H9 (cell line): ENCODE data around the gene ZNF792. TPM values are rescaled to one million over a fixed set of nuclear protein-coding genes. Genes with fewer than 3 reads are reported as not detected.

Experiments used
- DNase-seq: peaks from one replicate; pipeline ENCODE4 v3.0.0-alpha.2; 2017
- H2AFZ ChIP-seq: one replicate; pipeline ENCODE4 v1.6.1; 2013; ENCODE audit warnings: mild to moderate bottlenecking, low read length, control low read depth, moderate library complexity
- H2AK5ac ChIP-seq: 2 replicates; pipeline ENCODE4 v1.6.1; 2013; ENCODE audit warnings: low read length, control low read depth, mixed read lengths; ENCODE audit not compliant: insufficient read length
- H2BK120ac ChIP-seq: one replicate; pipeline ENCODE4 v1.6.1; 2013; ENCODE audit warnings: low read depth, mild to moderate bottlenecking, low read length, control low read depth, inconsistent platforms; ENCODE audit not compliant: poor library complexity, severe bottlenecking
- H2BK12ac ChIP-seq: 2 replicates; pipeline ENCODE4 v1.6.1; 2013; ENCODE audit warnings: low read length, control low read depth, mixed read lengths, low read depth; ENCODE audit not compliant: insufficient read length
- H2BK15ac ChIP-seq: 2 replicates; pipeline ENCODE4 v1.6.1; 2013; ENCODE audit warnings: low read depth, low read length, control low read depth
- H2BK20ac ChIP-seq: one replicate; pipeline ENCODE4 v1.6.1; 2013; ENCODE audit warnings: low read depth, mild to moderate bottlenecking, low read length, control low read depth, inconsistent platforms; ENCODE audit not compliant: poor library complexity, severe bottlenecking
- H2BK5ac ChIP-seq: 2 replicates; pipeline ENCODE4 v1.6.1; 2013; ENCODE audit warnings: low read length, control low read depth, mixed read lengths; ENCODE audit not compliant: insufficient read length
- H3K14ac ChIP-seq: 2 replicates; pipeline ENCODE4 v1.6.1; 2013; ENCODE audit warnings: low read length, control low read depth; ENCODE audit not compliant: insufficient read depth
- H3K18ac ChIP-seq: 2 replicates; pipeline ENCODE4 v1.6.1; 2013; ENCODE audit warnings: low read depth, mild to moderate bottlenecking, mixed read lengths, low read length, control low read depth; ENCODE audit not compliant: insufficient read length
- H3K23ac ChIP-seq: 2 replicates; pipeline ENCODE4 v1.6.1; 2013; ENCODE audit warnings: low read length, control low read depth, mixed read lengths, low read depth; ENCODE audit not compliant: insufficient read length
- H3K23me2 ChIP-seq: 2 replicates; pipeline ENCODE4 v1.6.1; 2013; ENCODE audit warnings: low read depth, mild to moderate bottlenecking, mixed read lengths, low read length, control low read depth; ENCODE audit not compliant: insufficient read length, poor library complexity, severe bottlenecking
- H3K27ac ChIP-seq: 2 replicates; pipeline ENCODE4 v1.5.1; 2013; ENCODE audit warnings: low read length, control low read depth, mixed read lengths, low read depth; ENCODE audit not compliant: insufficient read length
- H3K27me3 ChIP-seq: 2 replicates; pipeline ENCODE4 v1.6.1; 2013; ENCODE audit warnings: low read length, control low read depth, inconsistent platforms; ENCODE audit not compliant: insufficient read depth
- H3K4ac ChIP-seq: 2 replicates; pipeline ENCODE4 v1.6.1; 2013; ENCODE audit warnings: low read depth, mild to moderate bottlenecking, control low read depth, inconsistent platforms, low read length, moderate library complexity
- H3K4me1 ChIP-seq: 2 replicates; pipeline ENCODE4 v1.6.1; 2013; ENCODE audit warnings: low read length, control low read depth, inconsistent platforms; ENCODE audit not compliant: insufficient read depth
- H3K4me2 ChIP-seq: 2 replicates; pipeline ENCODE4 v1.6.1; 2013; ENCODE audit warnings: low read length, control low read depth, mixed read lengths; ENCODE audit not compliant: insufficient read length, insufficient read depth
- H3K56ac ChIP-seq: 2 replicates; pipeline ENCODE4 v1.6.1; 2013; ENCODE audit warnings: low read depth, mild to moderate bottlenecking, mixed read lengths, low read length, control low read depth; ENCODE audit not compliant: insufficient read length
- H3K79me1 ChIP-seq: 2 replicates; pipeline ENCODE4 v1.6.1; 2013; ENCODE audit warnings: low read depth, mild to moderate bottlenecking, moderate library complexity, low read length, control low read depth, inconsistent platforms; ENCODE audit not compliant: insufficient read depth, poor library complexity, severe bottlenecking
- H3K79me2 ChIP-seq: 2 replicates; pipeline ENCODE4 v1.6.1; 2013; ENCODE audit warnings: low read length, control low read depth, inconsistent platforms; ENCODE audit not compliant: insufficient read depth
- H3K9ac ChIP-seq: 2 replicates; pipeline ENCODE4 v1.6.1; 2013; ENCODE audit warnings: low read length, control low read depth, mixed read lengths; ENCODE audit not compliant: insufficient read length; ENCODE audit errors: extremely low read depth
- H3K9me3 ChIP-seq: one replicate; pipeline ENCODE4 v1.6.1; 2013; ENCODE audit warnings: low read depth, low read length, inconsistent platforms; ENCODE audit not compliant: control insufficient read depth
- H3T11ph ChIP-seq: one replicate; pipeline ENCODE4 v1.6.1; 2013; ENCODE audit warnings: mild to moderate bottlenecking, low read length, control low read depth, inconsistent platforms
- H4K20me1 ChIP-seq: one replicate; pipeline ENCODE4 v1.6.1; 2013; ENCODE audit not compliant: control insufficient read depth, insufficient read length, insufficient read depth
- H4K5ac ChIP-seq: 2 replicates; pipeline ENCODE4 v1.6.1; 2013; ENCODE audit warnings: low read depth, mild to moderate bottlenecking, mixed read lengths, low read length, control low read depth; ENCODE audit not compliant: insufficient read length
- H4K8ac ChIP-seq: replicated peaks from 2 replicates; pipeline ENCODE4 v1.6.1; 2013; ENCODE audit warnings: low read length, control low read depth, mixed read lengths, low read depth; ENCODE audit not compliant: insufficient read length
- H4K91ac ChIP-seq: 2 replicates; pipeline ENCODE4 v1.6.1; 2013; ENCODE audit warnings: low read depth, mild to moderate bottlenecking, moderate library complexity, mixed read lengths, low read length, control low read depth; ENCODE audit not compliant: insufficient read length
- H3K27ac Mint-ChIP-seq, 3 experiments: 2 replicates in 2 of 3; 3 replicates in 1 of 3; pipeline ENCODE4 v1.8.0; 2020 to 2021; ENCODE audit warnings: mixed read lengths in 3 of 3, mild to moderate bottlenecking in 1 of 3, moderate library complexity in 1 of 3
- H3K27me3 Mint-ChIP-seq: 2 replicates; pipeline ENCODE4 v1.8.0; 2021; ENCODE audit warnings: low read depth, mild to moderate bottlenecking, moderate library complexity, mixed read lengths
- H3K36me3 Mint-ChIP-seq, 3 experiments: 2 replicates in 2 of 3; 3 replicates in 1 of 3; pipeline ENCODE4 v1.8.0; 2020 to 2021; ENCODE audit warnings: low read depth in 3 of 3, mixed read lengths in 3 of 3; ENCODE audit not compliant: insufficient read depth in 1 of 3
- H3K4me1 Mint-ChIP-seq, 2 experiments: 2 replicates each; pipeline ENCODE4 v1.8.0; 2020; ENCODE audit warnings: mixed read lengths in 2 of 2
- H3K4me3 Mint-ChIP-seq, 2 experiments: 2 replicates in 1 of 2; 3 replicates in 1 of 2; pipeline ENCODE4 v1.8.0; 2020 to 2021; ENCODE audit warnings: mild to moderate bottlenecking in 2 of 2, mixed read lengths in 2 of 2, moderate library complexity in 1 of 2
- H3K9me3 Mint-ChIP-seq, 2 experiments: 2 replicates in 1 of 2; 3 replicates in 1 of 2; pipeline ENCODE4 v1.8.0; 2020; ENCODE audit warnings: mild to moderate bottlenecking in 2 of 2, mixed read lengths in 2 of 2, moderate library complexity in 1 of 2
- WGBS: extraction: QIAGEN DNeasy Blood & Tissue Kit; methylation state at CpG from one replicate; pipeline ENCODE4 v1.1.7; 2013; ENCODE audit warnings: missing lambda C conversion rate, low lambda C conversion rate, mixed read lengths; ENCODE audit not compliant: insufficient read length; ENCODE audit errors: extremely low coverage; 5-methylcytosine and 5-hydroxymethylcytosine counted together
- total RNA-seq: library from RNA; stranded (reverse); gene quantifications from 2 replicates; pipeline ENCODE4 v1.2.1, GENCODE V29; 2021
- TF ChIP-seq, protein P1 (sequence below): fragments of 200-600 bp; sonication (generic); conservative IDR thresholded peaks from 3 replicates; pipeline ENCODE4 v1.8.0; 2021; ENCODE audit warnings: antibody characterized with exemption, mild to moderate bottlenecking

ZNF792 gene
- total RNA-seq, 1 experiment from 2014 or later = 8.3 TPM

DNA sequence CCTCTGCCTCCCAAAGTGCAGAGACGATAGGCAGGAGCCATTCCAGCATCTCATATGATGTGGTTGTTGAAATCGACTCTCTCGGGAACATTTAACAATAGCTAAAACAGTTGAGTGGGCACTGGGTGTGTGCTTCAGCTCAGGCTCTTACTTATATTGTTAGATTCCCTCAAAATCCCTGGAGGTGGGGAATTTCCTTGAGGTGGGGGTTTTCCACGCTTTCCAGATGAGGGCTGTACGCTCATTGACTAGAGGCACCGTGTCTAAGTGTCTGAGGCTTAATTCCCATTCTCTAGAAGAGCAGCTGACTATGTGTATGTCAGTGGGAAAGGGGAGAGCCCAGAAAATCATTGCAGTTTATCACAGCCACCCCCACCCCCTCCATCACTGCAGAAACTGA, 25.3 kb upstream of the ZNF792 start:
- Histone ChIP-seq H3K79me1 (no peaks in the 10 kb centered on the region), H4K91ac (no peak overlapping the region), H4K8ac (no peak overlapping the region), H3K56ac (no peak overlapping the region), H3K4me1 (peaks cover 6% of the 10 kb centered on the region; the same call in 1 of the 2 replicates), H2AK5ac (no peak overlapping the region), H3K79me2 (no peaks in the 10 kb centered on the region), H3K23ac (no peak overlapping the region), H2AFZ (no peak overlapping the region), H2BK20ac (no peak overlapping the region), H3K4ac (no peak overlapping the region), H3K27ac (no peak overlapping the region), H3K18ac (no peak overlapping the region), H3T11ph (no peak overlapping the region), H3K23me2 (no peaks in the 10 kb centered on the region), H4K20me1 (no peaks in the 10 kb centered on the region), H3K4me2 (no peak overlapping the region), H3K27me3 (no peaks in the 10 kb centered on the region), H2BK15ac (no peak overlapping the region), H4K5ac (no peak overlapping the region), H2BK5ac (no peak overlapping the region), H3K9ac (no peak overlapping the region), H2BK120ac (no peak overlapping the region), H3K14ac (no peak overlapping the region), H2BK12ac (no peak overlapping the region), H3K9me3 (no peaks in the 10 kb centered on the region)
- H3K27ac Mint-ChIP-seq = no peak overlapping the region; a peak in 1 of 7 replicates
- H3K9me3 Mint-ChIP-seq = peaks cover 1 to 9% of the 10 kb centered on the region in 2 experiments
- TF ChIP-seq, protein P1, sequence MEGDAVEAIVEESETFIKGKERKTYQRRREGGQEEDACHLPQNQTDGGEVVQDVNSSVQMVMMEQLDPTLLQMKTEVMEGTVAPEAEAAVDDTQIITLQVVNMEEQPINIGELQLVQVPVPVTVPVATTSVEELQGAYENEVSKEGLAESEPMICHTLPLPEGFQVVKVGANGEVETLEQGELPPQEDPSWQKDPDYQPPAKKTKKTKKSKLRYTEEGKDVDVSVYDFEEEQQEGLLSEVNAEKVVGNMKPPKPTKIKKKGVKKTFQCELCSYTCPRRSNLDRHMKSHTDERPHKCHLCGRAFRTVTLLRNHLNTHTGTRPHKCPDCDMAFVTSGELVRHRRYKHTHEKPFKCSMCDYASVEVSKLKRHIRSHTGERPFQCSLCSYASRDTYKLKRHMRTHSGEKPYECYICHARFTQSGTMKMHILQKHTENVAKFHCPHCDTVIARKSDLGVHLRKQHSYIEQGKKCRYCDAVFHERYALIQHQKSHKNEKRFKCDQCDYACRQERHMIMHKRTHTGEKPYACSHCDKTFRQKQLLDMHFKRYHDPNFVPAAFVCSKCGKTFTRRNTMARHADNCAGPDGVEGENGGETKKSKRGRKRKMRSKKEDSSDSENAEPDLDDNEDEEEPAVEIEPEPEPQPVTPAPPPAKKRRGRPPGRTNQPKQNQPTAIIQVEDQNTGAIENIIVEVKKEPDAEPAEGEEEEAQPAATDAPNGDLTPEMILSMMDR = no peak
- H3K36me3 Mint-ChIP-seq = peaks cover 0 to 6% (median 0%) of the 10 kb centered on the region in 3 experiments; a peak in 3 of 7 replicates
- no peaks in the 10 kb centered on the region; the same call in 1 of the 2 replicates for H3K27me3 Mint-ChIP-seq
- DNase-seq = no peak
- peaks cover 14 to 15% of the 10 kb centered on the region in 2 experiments for H3K4me1 Mint-ChIP-seq
- no peak overlapping the region for H3K4me3 Mint-ChIP-seq
- no CpG with 5 or more reads among the region's 6 CpGs for WGBS
